Stimulated activated CD8-positive, alpha-beta memory T cell treated with anti-CD3 and anti-CD28 coated beads, Interleukin-2, amount 100 ng/mL, for 48 hours (primary cell): ENCODE data around the gene GRIN3B.

Experiments
- DNase-seq, 2 donors: peaks; one replicate each; pipeline ENCODE4 v3.0.0-alpha.2; 2020; ENCODE audit warnings: low read depth in 2 of 2

Gene GRIN3B

GRCh38 chr19:991174-991931 is 8.9 kb upstream of the GRIN3B start:
- DNase-seq = peak; percentile 64 to 73

- no peak for DNase-seq
These were observed 8.1 kb upstream of the GRIN3B start for GRCh38 chr19:991932-992669.

GRCh38 chr19:992670-993055 is 7.6 kb upstream of the GRIN3B start:
- DNase-seq = no peak

GRCh38 chr19:993361-993830 is 6.8 kb upstream of the GRIN3B start:
- no peak for DNase-seq

GRCh38 chr19:993831-994393 is 6.3 kb upstream of the GRIN3B start:
- no peak for DNase-seq

- DNase-seq = no peak
These were observed 5.7 kb upstream of the GRIN3B start for GRCh38 chr19:994516-994915.

- DNase-seq = no peak
These were observed 5.0 kb upstream of the GRIN3B start for GRCh38 chr19:995051-995827.

- DNase-seq = peak; percentile 48 to 58
These were observed 4.0 kb upstream of the GRIN3B start for GRCh38 chr19:996051-996838.

GRCh38 chr19:998064-998463 is 2.2 kb upstream of the GRIN3B start:
- no peak for DNase-seq

- DNase-seq = no peak
These were observed 870 bp upstream of the GRIN3B start for GRCh38 chr19:999379-999719.

- DNase-seq = no peak
These were observed 645 bp downstream of the GRIN3B start for GRCh38 chr19:1000591-1001537.

- peak; percentile 57 to 65 for DNase-seq
These were observed 1.4 kb downstream of the GRIN3B start for GRCh38 chr19:1001538-1002166.

GRCh38 chr19:1002600-1002999 is 2.4 kb downstream of the GRIN3B start:
- no peak for DNase-seq

- no peak for DNase-seq
These were observed 3.1 kb downstream of the GRIN3B start for GRCh38 chr19:1003283-1003682.

GRCh38 chr19:1004204-1004802 is 4.1 kb downstream of the GRIN3B start:
- no peak for DNase-seq

- DNase-seq = no peak
These were observed 4.8 kb downstream of the GRIN3B start for GRCh38 chr19:1004803-1005664.

- DNase-seq = no peak
These were observed 6.6 kb downstream of the GRIN3B start for GRCh38 chr19:1006711-1007398.
